Ovary (tissue), 3 donors: ENCODE data around the gene NPY5R.

Source experiments
- CTCF ChIP-seq, 3 donors: fragments of 450-650 bp in 2 of 3; fragments of 200-600 bp in 1 of 3; IDR thresholded peaks; one replicate each; pipeline versions ENCODE4 v1.5.1 to v1.8.0; 2016 to 2022; ENCODE audit warnings: antibody characterized with exemption in 3 of 3, mild to moderate bottlenecking in 1 of 3
- POLR2A ChIP-seq: fragments of 450-650 bp; IDR thresholded peaks from one replicate; pipeline ENCODE4 v1.6.1; 2017; ENCODE audit warnings: antibody characterized with exemption, mild to moderate bottlenecking, moderate library complexity
- donor health status: DM: no; HTN: no; CAD: no.

- TF ChIP-seq CTCF (IDR thresholded peaks at IDR 0.05) (no peak), POLR2A (no peak)
Observed at GRCh38 chr4:163391756-163392155, 48.1 kb downstream of the NPY5R start.
